ENCODE data around the gene VEPH1.

GRCh38 chr3:157335233-157336076, 167.8 kb downstream of the VEPH1 start:
- TF ChIP-seq, protein P1, sequence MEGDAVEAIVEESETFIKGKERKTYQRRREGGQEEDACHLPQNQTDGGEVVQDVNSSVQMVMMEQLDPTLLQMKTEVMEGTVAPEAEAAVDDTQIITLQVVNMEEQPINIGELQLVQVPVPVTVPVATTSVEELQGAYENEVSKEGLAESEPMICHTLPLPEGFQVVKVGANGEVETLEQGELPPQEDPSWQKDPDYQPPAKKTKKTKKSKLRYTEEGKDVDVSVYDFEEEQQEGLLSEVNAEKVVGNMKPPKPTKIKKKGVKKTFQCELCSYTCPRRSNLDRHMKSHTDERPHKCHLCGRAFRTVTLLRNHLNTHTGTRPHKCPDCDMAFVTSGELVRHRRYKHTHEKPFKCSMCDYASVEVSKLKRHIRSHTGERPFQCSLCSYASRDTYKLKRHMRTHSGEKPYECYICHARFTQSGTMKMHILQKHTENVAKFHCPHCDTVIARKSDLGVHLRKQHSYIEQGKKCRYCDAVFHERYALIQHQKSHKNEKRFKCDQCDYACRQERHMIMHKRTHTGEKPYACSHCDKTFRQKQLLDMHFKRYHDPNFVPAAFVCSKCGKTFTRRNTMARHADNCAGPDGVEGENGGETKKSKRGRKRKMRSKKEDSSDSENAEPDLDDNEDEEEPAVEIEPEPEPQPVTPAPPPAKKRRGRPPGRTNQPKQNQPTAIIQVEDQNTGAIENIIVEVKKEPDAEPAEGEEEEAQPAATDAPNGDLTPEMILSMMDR (IDR thresholded peaks at IDR 0.05): no peak
- no peak for TF ChIP-seq EZH2 (IDR thresholded peaks at IDR 0.05; ENCODE audit: borderline replicate concordance, insufficient read depth, low read depth, low read length, poor library complexity, severe bottlenecking)

All from B cell (primary cell).